Panc1 (cell line): ENCODE data around the gene LAMTOR1. TPM values are rescaled to one million over a fixed set of nuclear protein-coding genes. Genes with fewer than 3 reads are reported as not detected.

Experiments used
- ATAC-seq: fragments of 200-7000 bp; cut with Tn5 transposase; 2 replicates; pipeline ENCODE4 v1.9.1; 2020; ENCODE audit warnings: mild to moderate bottlenecking, moderate library complexity
- BruUV-seq: library from RNA; stranded (reverse); fragments of 400-500 nt; replicated peaks from 2 replicates; lab custom pipeline; 2021; lab: Mats Ljungman, UMichigan
- CTCF ChIA-PET: fragments of 300-600 bp; sonication (Branson Sonifier 250); formaldehyde crosslinking; loops from one replicate; lab custom pipeline; 2022; ENCODE audit warnings: antibody characterized with exemption; lab: Charles Lee
- POLR2A ChIA-PET: fragments of 300-600 bp; sonication (Branson Sonifier 250); formaldehyde crosslinking; loops from one replicate; lab custom pipeline; 2022; ENCODE audit warnings: antibody characterized with exemption; lab: Charles Lee
- DNase-seq: peaks from one replicate; pipeline ENCODE4 v3.0.0-alpha.2; 2010; ENCODE audit warnings: low read depth, low spot score
- H3K27ac ChIP-seq: 2 replicates; pipeline ENCODE4 v1.5.1; 2011; ENCODE audit warnings: mild to moderate bottlenecking, low read length, inconsistent platforms
- H3K27me3 ChIP-seq: fragments of 200-500 bp; sonication (Bioruptor generic); 2 replicates; pipeline ENCODE4 v1.6.0; 2014; ENCODE audit warnings: low read length, inconsistent platforms; ENCODE audit not compliant: control insufficient read depth, insufficient read depth
- H3K36me3 ChIP-seq: fragments of 200-500 bp; sonication (Bioruptor generic); 2 replicates; pipeline ENCODE4 v1.5.1; 2014; ENCODE audit warnings: inconsistent platforms, mild to moderate bottlenecking, low read length, moderate library complexity; ENCODE audit not compliant: control insufficient read depth, insufficient read depth
- H3K4me1 ChIP-seq: 2 replicates; pipeline ENCODE4 v1.5.1; 2011; ENCODE audit warnings: inconsistent platforms, mild to moderate bottlenecking, low read length, moderate library complexity; ENCODE audit not compliant: control insufficient read depth, insufficient read depth
- H3K4me3 ChIP-seq, 2 experiments: 2 replicates each; pipeline ENCODE4 v1.5.1; 2011 to 2012; ENCODE audit warnings: low read depth in 2 of 2, low read length in 2 of 2, mild to moderate bottlenecking in 2 of 2, inconsistent platforms in 1 of 2, moderate library complexity in 1 of 2
- H3K9me3 ChIP-seq: fragments of 200-500 bp; sonication (Bioruptor generic); 2 replicates; pipeline ENCODE4 v1.5.1; 2014; ENCODE audit warnings: low read depth, mild to moderate bottlenecking, inconsistent platforms, low read length, moderate library complexity; ENCODE audit not compliant: control insufficient read depth, insufficient read depth
- POLR2AphosphoS5 ChIP-seq: IDR thresholded peaks from 2 replicates; pipeline ENCODE4 v1.6.1; 2012; ENCODE audit warnings: mild to moderate bottlenecking, low read depth, low read length, moderate library complexity
- SIN3A ChIP-seq: IDR thresholded peaks from 2 replicates; pipeline ENCODE4 v1.6.1; 2012; ENCODE audit warnings: low read depth, mild to moderate bottlenecking, low read length, moderate library complexity, borderline replicate concordance; ENCODE audit not compliant: insufficient read depth
- TCF7L2 ChIP-seq: IDR thresholded peaks from 2 replicates; pipeline ENCODE4 v1.6.1; 2011; ENCODE audit warnings: mild to moderate bottlenecking, low read depth, low read length, inconsistent platforms
- in situ Hi-C: cut with HindIII; loops from 2 replicates; pipeline ENCODE4 v1.10.0; 2016; ENCODE audit warnings: low sequenced_read_pairs, low pct_unique_long_range_greater_than_20kb
- intact Hi-C: fragments of 100-400 bp; cut with micrococcal nuclease; formaldehyde crosslinking; loops from one replicate; pipeline ENCODE4 v1.10.0; 2022; ENCODE audit not compliant: unreplicated experiment
- total RNA-seq: library from RNA; stranded (reverse); gene quantifications from one replicate; pipeline ENCODE4 v1.2.1, GENCODE V29; 2021; ENCODE audit not compliant: unreplicated experiment
- TF ChIP-seq, protein P1 (sequence below): fragments of 450-650 bp; IDR thresholded peaks from 2 replicates; pipeline ENCODE4 v1.5.1; 2017; ENCODE audit warnings: mild to moderate bottlenecking
- TF ChIP-seq, protein P2 (sequence below), 2 experiments: IDR thresholded peaks; 2 replicates each; pipeline ENCODE4 v1.6.1; 2011 to 2012; ENCODE audit warnings: low read depth in 2 of 2, control low read depth in 1 of 2, low read length in 1 of 2, mild to moderate bottlenecking in 1 of 2, moderate library complexity in 1 of 2; ENCODE audit not compliant: insufficient read depth in 1 of 2

The LAMTOR1 gene
- total RNA-seq, 1 experiment from 2014 or later = 126 TPM

DNA sequence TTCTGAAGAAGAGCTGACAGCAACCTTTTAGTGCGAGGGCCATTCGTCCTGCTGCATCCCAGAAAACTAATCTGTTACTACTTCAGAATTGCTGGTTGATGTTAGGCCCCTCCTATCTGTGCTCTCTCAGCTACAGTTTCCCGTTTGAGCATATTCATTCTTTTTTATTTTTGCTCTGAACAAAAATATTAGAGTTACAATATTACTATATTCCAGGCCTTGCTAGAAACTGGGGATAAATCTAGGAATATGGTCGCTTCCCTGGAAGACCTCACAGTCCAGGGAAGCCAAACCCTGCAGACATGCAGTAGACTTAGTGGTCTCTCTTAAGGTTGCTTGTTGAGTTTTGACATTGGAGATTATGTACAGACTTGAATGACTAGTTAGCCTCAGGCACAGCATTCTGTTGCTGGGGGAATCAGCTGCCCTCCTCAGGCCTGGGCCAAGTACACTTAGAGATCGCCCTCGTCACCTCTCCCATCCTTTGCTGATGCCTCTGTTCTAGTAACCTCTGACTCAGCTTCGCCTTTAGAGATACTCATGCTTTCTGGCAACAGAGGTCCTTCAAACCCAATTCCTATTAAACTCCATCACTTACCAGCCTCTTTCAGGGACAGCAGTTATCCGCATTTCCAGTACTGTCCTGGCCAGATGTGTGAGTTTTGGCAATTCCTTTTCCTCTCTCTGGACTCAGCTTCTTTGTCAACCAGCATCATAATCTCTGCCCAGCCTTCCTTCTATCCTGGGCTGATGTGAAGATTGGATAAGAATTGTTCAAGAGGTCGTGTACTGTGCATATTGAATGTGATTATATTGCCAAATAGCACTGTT, 10.1 kb upstream of the LAMTOR1 start:
- Histone ChIP-seq H3K36me3 (no peaks in the 10 kb centered on the region), H3K4me3 (peak overlapping the region; percentile 52 to 94), H3K27ac (peak overlapping the region; percentile 99), H3K4me1 (peaks cover 16% of the 10 kb centered on the region), H3K9me3 (no peaks in the 10 kb centered on the region), H3K27me3 (no peaks in the 10 kb centered on the region)
- POLR2A ChIA-PET = interaction anchor here (0.5 to 1.1 kb wide), 4 partner anchors 13 to 31 kb away, joined by 3 to 11 read pairs (median 4); no protein-coding TSS in a partner anchor
- intact Hi-C loops (no loop called here), in situ Hi-C loops (no loop called here)
- no peak for DNase-seq
- CTCF ChIA-PET = interaction anchor here (0.7 to 1.0 kb wide), 2 partner anchors 22 to 318 kb away, joined by 3 read pairs; no protein-coding TSS in a partner anchor
- TSS peak; percentile 99 for BruUV-seq
- TF ChIP-seq SIN3A = no peak
- no peak for ATAC-seq

- in situ Hi-C loops = no loop called here
- intact Hi-C loops = no loop called here
Observed at GRCh38 chr11:72112143-72112977, 9.3 kb upstream of the LAMTOR1 start, which contains the start of gene ANAPC15. TSS of gene ANAPC15 (minus strand) at chr11:72112695. CDS start at chr11:72111276, 1,419 bp downstream.

More at GRCh38 chr11:72112143-72112977, 9.3 kb upstream of the LAMTOR1 start, which contains the start of gene ANAPC15:
- no TSS peak for BruUV-seq
- Histone ChIP-seq H3K36me3 (no peaks in the 10 kb centered on the region), H3K4me3 (peak within 1 kb of the TSS; percentile 52 to 94), H3K9me3 (no peaks in the 10 kb centered on the region), H3K27me3 (no peaks in the 10 kb centered on the region), H3K4me1 (peaks cover 16% of the 10 kb centered on the region), H3K27ac (peak within 1 kb of the TSS; percentile 99)
- TF ChIP-seq SIN3A (peak; percentile 71; the same call in 1 of the 2 replicates), POLR2AphosphoS5 (peak; percentile 99), TCF7L2 (peak; percentile 91)
- TF ChIP-seq, protein P1, sequence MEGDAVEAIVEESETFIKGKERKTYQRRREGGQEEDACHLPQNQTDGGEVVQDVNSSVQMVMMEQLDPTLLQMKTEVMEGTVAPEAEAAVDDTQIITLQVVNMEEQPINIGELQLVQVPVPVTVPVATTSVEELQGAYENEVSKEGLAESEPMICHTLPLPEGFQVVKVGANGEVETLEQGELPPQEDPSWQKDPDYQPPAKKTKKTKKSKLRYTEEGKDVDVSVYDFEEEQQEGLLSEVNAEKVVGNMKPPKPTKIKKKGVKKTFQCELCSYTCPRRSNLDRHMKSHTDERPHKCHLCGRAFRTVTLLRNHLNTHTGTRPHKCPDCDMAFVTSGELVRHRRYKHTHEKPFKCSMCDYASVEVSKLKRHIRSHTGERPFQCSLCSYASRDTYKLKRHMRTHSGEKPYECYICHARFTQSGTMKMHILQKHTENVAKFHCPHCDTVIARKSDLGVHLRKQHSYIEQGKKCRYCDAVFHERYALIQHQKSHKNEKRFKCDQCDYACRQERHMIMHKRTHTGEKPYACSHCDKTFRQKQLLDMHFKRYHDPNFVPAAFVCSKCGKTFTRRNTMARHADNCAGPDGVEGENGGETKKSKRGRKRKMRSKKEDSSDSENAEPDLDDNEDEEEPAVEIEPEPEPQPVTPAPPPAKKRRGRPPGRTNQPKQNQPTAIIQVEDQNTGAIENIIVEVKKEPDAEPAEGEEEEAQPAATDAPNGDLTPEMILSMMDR = no peak
- TF ChIP-seq, protein P2, sequence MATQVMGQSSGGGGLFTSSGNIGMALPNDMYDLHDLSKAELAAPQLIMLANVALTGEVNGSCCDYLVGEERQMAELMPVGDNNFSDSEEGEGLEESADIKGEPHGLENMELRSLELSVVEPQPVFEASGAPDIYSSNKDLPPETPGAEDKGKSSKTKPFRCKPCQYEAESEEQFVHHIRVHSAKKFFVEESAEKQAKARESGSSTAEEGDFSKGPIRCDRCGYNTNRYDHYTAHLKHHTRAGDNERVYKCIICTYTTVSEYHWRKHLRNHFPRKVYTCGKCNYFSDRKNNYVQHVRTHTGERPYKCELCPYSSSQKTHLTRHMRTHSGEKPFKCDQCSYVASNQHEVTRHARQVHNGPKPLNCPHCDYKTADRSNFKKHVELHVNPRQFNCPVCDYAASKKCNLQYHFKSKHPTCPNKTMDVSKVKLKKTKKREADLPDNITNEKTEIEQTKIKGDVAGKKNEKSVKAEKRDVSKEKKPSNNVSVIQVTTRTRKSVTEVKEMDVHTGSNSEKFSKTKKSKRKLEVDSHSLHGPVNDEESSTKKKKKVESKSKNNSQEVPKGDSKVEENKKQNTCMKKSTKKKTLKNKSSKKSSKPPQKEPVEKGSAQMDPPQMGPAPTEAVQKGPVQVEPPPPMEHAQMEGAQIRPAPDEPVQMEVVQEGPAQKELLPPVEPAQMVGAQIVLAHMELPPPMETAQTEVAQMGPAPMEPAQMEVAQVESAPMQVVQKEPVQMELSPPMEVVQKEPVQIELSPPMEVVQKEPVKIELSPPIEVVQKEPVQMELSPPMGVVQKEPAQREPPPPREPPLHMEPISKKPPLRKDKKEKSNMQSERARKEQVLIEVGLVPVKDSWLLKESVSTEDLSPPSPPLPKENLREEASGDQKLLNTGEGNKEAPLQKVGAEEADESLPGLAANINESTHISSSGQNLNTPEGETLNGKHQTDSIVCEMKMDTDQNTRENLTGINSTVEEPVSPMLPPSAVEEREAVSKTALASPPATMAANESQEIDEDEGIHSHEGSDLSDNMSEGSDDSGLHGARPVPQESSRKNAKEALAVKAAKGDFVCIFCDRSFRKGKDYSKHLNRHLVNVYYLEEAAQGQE (IDR thresholded peaks at IDR 0.05; ENCODE audit: insufficient read depth in 1 of 2, low read depth in 2 of 2, low read length in 1 of 2) = peak in 1 of 2 experiments; percentile 54; a peak in 1 of 4 replicates
- ATAC-seq (peak; percentile 96), DNase-seq (peak; percentile 99)
- CTCF ChIA-PET = interaction anchor here (0.7 to 1.0 kb wide), 3 partner anchors 21 to 319 kb away, joined by 3 read pairs; no protein-coding TSS in a partner anchor
- POLR2A ChIA-PET = interaction anchor here (0.5 to 1.1 kb wide), 4 partner anchors 12 to 30 kb away, joined by 3 to 11 read pairs (median 4); no protein-coding TSS in a partner anchor
